HepG2 (cell line): ENCODE data around the gene VSIR. TPM values are rescaled to one million over a fixed set of nuclear protein-coding genes. Genes with fewer than 3 reads are reported as not detected.
A peak's percentile ranks its signal among the peaks of the same experiment; 100 is the strongest.

Source experiments
- DNMT3B ChIP-seq: conservative IDR thresholded peaks from 2 replicates; pipeline ENCODE4 v1.6.1; 2016; ENCODE audit warnings: missing biosample characterization, control low read depth
- FOXP1 ChIP-seq, 2 experiments: fragments of 450-650 bp in 1 of 2; IDR thresholded peaks; 2 replicates each; pipeline ENCODE4 v1.6.1; 2017 to 2018; ENCODE audit warnings: antibody characterized with exemption in 1 of 2
- KDM2A ChIP-seq: sonication (generic); formaldehyde crosslinking; IDR thresholded peaks from 2 replicates; pipeline ENCODE4 v1.4.0; 2020; ENCODE audit warnings: low read depth, missing genetic modification reagents, borderline replicate concordance
- KDM5A ChIP-seq: fragments of 200-600 bp; sonication (generic); IDR thresholded peaks from 2 replicates; pipeline ENCODE4 v1.7.0; 2018; ENCODE audit warnings: antibody characterized with exemption, mild to moderate bottlenecking, low read length, borderline replicate concordance
- LCORL ChIP-seq, 2 experiments: fragments of 450-650 bp in 1 of 2; sonication (generic) in 1 of 2; formaldehyde crosslinking in 1 of 2; IDR thresholded peaks; 2 replicates each; pipeline versions ENCODE4 v1.5.0 to v1.6.1; 2017 to 2020; ENCODE audit warnings: antibody characterized with exemption in 1 of 2, missing genetic modification reagents in 1 of 2
- ONECUT2 ChIP-seq: sonication (generic); formaldehyde crosslinking; IDR thresholded peaks from 2 replicates; pipeline ENCODE4 v1.4.0; 2020; ENCODE audit warnings: missing genetic modification reagents
- PAX8 ChIP-seq: sonication (generic); formaldehyde crosslinking; IDR thresholded peaks from 2 replicates; pipeline ENCODE4 v1.8.0; 2022; ENCODE audit warnings: mild to moderate bottlenecking, missing genetic modification reagents, borderline replicate concordance
- PPARG ChIP-seq: conservative IDR thresholded peaks from 2 replicates; pipeline ENCODE4 v1.6.1; 2016; ENCODE audit warnings: missing biosample characterization, missing genetic modification reagents
- RARG ChIP-seq: sonication (generic); formaldehyde crosslinking; IDR thresholded peaks from 2 replicates; pipeline ENCODE4 v1.4.0; 2020; ENCODE audit warnings: low read depth, mild to moderate bottlenecking, missing genetic modification reagents
- SOX6 ChIP-seq, 2 experiments: fragments of 450-650 bp in 1 of 2; sonication (generic) in 1 of 2; formaldehyde crosslinking in 1 of 2; IDR thresholded peaks; 2 replicates each; pipeline versions ENCODE4 v1.4.0 to v1.6.1; 2017 to 2020; ENCODE audit warnings: antibody characterized with exemption in 1 of 2, mild to moderate bottlenecking in 1 of 2, missing genetic modification reagents in 1 of 2
- SPEN ChIP-seq: sonication (generic); formaldehyde crosslinking; IDR thresholded peaks from 2 replicates; pipeline ENCODE4 v1.5.1; 2020; ENCODE audit warnings: low read depth, mild to moderate bottlenecking, missing genetic modification reagents
- ZBTB38 ChIP-seq: sonication (generic); formaldehyde crosslinking; IDR thresholded peaks from 2 replicates; pipeline ENCODE4 v1.5.1; 2020; ENCODE audit warnings: mild to moderate bottlenecking, missing genetic modification reagents
- ZNF615 ChIP-seq: sonication (generic); formaldehyde crosslinking; IDR thresholded peaks from 2 replicates; pipeline ENCODE4 v1.5.0; 2020; ENCODE audit warnings: mild to moderate bottlenecking, missing genetic modification reagents, borderline replicate concordance
- ZNF709 ChIP-seq: sonication (generic); formaldehyde crosslinking; IDR thresholded peaks from 2 replicates; pipeline ENCODE4 v1.5.0; 2020; ENCODE audit warnings: mild to moderate bottlenecking, missing genetic modification reagents
- ZSCAN29 ChIP-seq: sonication (generic); formaldehyde crosslinking; conservative IDR thresholded peaks from 2 replicates; pipeline ENCODE4 v1.4.0; 2020; ENCODE audit warnings: mild to moderate bottlenecking, missing genetic modification reagents
- polyA plus RNA-seq, 8 experiments: library from polyadenylated mRNA; depleted of rRNA in 3 of 8; stranded (reverse) in 7 of 8; unstranded in 1 of 8; fragments of >200 nt; fragmentation: Illumina TruSeq in 4 of 8; extraction: Trizol in 4 of 8; gene quantifications; 2 replicates each; pipeline versions ENCODE4 v1.2.1 to v1.2.3, GENCODE V29; 2011 to 2016; ENCODE audit warnings: low read depth in 4 of 8, missing spikeins in 1 of 8, mixed read lengths in 1 of 8; ENCODE audit not compliant: insufficient read depth in 1 of 8
- total RNA-seq, 5 experiments: library from RNA; depleted of rRNA; stranded (reverse); fragments of >200 nt; fragmentation: Illumina TruSeq; extraction: Trizol; gene quantifications; 2 replicates each; pipeline ENCODE4 v1.2.3, GENCODE V29; 2016; ENCODE audit warnings: low read depth in 1 of 5
- TF ChIP-seq, protein P1 (sequence below): conservative IDR thresholded peaks from 2 replicates; pipeline ENCODE4 v1.6.1; 2018; ENCODE audit warnings: missing genetic modification reagents
- TF ChIP-seq, protein P2 (sequence below): sonication (generic); formaldehyde crosslinking; conservative IDR thresholded peaks from 2 replicates; pipeline ENCODE4 v1.4.0; 2020; ENCODE audit warnings: missing genetic modification reagents
- TF ChIP-seq, protein P3 (sequence below): fragments of 450-650 bp; IDR thresholded peaks from 2 replicates; pipeline ENCODE4 v1.6.1; 2017; ENCODE audit warnings: mild to moderate bottlenecking
- TF ChIP-seq, protein P4 (sequence below): sonication (generic); formaldehyde crosslinking; IDR thresholded peaks from 2 replicates; pipeline ENCODE4 v1.4.0; 2020; ENCODE audit warnings: missing genetic modification reagents, mild to moderate bottlenecking, borderline replicate concordance

Gene VSIR
- total and polyA plus RNA-seq, 2 of the 13 experiments (the other 11 are each of a cell fraction or from before 2014, with no cell fraction given), result 0.44 to 3.2 TPM

DNA sequence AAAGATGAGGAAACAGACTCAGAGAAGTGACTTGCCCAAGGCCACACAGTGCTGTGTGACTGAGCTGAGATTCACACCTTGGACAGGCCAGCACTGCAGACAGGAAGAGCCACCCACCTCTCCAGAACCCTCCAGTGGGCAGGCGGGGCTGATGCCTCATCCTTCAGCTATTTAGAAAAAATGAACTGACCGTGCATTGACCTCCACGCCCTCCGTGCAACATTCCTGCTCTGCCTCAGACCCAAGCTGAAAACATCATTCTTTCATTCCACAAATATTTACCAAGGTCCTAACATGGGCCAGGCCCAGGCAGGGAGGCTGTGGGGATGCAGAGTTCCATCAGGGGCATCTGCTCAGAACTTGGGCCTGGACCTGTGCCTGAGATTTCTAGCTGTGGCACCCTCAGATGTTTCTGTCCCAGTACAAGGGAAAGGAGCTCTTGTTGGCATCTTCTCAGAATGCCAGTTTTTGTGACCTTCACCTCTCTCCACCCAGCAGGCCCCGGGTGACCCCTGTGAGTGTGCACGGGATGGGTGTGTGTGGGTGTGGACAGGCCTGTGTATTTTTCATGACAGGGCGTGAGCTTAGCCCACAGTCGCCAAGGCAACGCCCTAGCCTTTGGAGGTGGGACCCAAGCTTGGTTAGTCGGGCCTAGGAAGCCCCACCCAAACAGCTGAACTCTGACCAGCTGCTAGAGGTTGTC is 6.5 kb downstream of the VSIR start (continued):
- TF ChIP-seq RARG (CRISPR knock-in tag) (no peak), DNMT3B (CRISPR knock-in tag) (peak; percentile 46; the same call in 1 of the 2 replicates), SOX6 (IDR thresholded peaks at IDR 0.05) (no peak), SOX6 (CRISPR knock-in tag; IDR thresholded peaks at IDR 0.05) (peak; percentile 63; the same call in 1 of the 2 replicates), PAX8 (no peak), PPARG (CRISPR knock-in tag) (0 out of 2 replicates have a peak, but pooled peaks have one; percentile 29), FOXP1 (IDR thresholded peaks at IDR 0.05) (no peak), FOXP1 (CRISPR knock-in tag; IDR thresholded peaks at IDR 0.05) (peak; percentile 64; the same call in 1 of the 2 replicates), KDM5A (no peak), SPEN (CRISPR knock-in tag) (no peak), ZNF709 (CRISPR knock-in tag) (0 out of 2 replicates have a peak, but pooled peaks have one; percentile 27), ZSCAN29 (CRISPR knock-in tag) (no peak), KDM2A (no peak), LCORL (IDR thresholded peaks at IDR 0.05) (peak; percentile 39; the same call in 1 of the 2 replicates), LCORL (CRISPR knock-in tag; IDR thresholded peaks at IDR 0.05) (peak; percentile 37; the same call in 1 of the 2 replicates), ZBTB38 (CRISPR knock-in tag) (no peak), ONECUT2 (CRISPR knock-in tag) (no peak), ZNF615 (CRISPR knock-in tag) (no peak)
- TF ChIP-seq, protein P1, sequence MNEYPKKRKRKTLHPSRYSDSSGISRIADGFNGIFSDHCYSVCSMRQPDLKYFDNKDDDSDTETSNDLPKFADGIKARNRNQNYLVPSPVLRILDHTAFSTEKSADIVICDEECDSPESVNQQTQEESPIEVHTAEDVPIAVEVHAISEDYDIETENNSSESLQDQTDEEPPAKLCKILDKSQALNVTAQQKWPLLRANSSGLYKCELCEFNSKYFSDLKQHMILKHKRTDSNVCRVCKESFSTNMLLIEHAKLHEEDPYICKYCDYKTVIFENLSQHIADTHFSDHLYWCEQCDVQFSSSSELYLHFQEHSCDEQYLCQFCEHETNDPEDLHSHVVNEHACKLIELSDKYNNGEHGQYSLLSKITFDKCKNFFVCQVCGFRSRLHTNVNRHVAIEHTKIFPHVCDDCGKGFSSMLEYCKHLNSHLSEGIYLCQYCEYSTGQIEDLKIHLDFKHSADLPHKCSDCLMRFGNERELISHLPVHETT, result no peak
- TF ChIP-seq, protein P2, sequence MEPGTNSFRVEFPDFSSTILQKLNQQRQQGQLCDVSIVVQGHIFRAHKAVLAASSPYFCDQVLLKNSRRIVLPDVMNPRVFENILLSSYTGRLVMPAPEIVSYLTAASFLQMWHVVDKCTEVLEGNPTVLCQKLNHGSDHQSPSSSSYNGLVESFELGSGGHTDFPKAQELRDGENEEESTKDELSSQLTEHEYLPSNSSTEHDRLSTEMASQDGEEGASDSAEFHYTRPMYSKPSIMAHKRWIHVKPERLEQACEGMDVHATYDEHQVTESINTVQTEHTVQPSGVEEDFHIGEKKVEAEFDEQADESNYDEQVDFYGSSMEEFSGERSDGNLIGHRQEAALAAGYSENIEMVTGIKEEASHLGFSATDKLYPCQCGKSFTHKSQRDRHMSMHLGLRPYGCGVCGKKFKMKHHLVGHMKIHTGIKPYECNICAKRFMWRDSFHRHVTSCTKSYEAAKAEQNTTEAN (CRISPR knock-in tag), result peak; percentile 24; the same call in 1 of the 2 replicates
- TF ChIP-seq, protein P3, sequence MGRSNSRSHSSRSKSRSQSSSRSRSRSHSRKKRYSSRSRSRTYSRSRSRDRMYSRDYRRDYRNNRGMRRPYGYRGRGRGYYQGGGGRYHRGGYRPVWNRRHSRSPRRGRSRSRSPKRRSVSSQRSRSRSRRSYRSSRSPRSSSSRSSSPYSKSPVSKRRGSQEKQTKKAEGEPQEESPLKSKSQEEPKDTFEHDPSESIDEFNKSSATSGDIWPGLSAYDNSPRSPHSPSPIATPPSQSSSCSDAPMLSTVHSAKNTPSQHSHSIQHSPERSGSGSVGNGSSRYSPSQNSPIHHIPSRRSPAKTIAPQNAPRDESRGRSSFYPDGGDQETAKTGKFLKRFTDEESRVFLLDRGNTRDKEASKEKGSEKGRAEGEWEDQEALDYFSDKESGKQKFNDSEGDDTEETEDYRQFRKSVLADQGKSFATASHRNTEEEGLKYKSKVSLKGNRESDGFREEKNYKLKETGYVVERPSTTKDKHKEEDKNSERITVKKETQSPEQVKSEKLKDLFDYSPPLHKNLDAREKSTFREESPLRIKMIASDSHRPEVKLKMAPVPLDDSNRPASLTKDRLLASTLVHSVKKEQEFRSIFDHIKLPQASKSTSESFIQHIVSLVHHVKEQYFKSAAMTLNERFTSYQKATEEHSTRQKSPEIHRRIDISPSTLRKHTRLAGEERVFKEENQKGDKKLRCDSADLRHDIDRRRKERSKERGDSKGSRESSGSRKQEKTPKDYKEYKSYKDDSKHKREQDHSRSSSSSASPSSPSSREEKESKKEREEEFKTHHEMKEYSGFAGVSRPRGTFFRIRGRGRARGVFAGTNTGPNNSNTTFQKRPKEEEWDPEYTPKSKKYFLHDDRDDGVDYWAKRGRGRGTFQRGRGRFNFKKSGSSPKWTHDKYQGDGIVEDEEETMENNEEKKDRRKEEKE, result no peak
- TF ChIP-seq, protein P4, sequence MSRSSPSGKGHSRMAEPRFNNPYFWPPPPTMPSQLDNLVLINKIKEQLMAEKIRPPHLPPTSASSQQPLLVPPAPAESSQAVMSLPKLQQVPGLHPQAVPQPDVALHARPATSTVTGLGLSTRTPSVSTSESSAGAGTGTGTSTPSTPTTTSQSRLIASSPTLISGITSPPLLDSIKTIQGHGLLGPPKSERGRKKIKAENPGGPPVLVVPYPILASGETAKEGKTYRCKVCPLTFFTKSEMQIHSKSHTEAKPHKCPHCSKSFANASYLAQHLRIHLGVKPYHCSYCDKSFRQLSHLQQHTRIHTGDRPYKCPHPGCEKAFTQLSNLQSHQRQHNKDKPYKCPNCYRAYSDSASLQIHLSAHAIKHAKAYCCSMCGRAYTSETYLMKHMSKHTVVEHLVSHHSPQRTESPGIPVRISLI (CRISPR knock-in tag), result peak; percentile 69; the same call in 1 of the 2 replicates
